Measurements from ENCODE around the gene LMO1. TPM values are rescaled to one million over a fixed set of nuclear protein-coding genes. Genes with fewer than 3 reads are reported as not detected.

Gene LMO1
- total and polyA plus RNA-seq, 12 donors = 0.22 to 2.5 (median 1.2) TPM; not detected in 6

DNA sequence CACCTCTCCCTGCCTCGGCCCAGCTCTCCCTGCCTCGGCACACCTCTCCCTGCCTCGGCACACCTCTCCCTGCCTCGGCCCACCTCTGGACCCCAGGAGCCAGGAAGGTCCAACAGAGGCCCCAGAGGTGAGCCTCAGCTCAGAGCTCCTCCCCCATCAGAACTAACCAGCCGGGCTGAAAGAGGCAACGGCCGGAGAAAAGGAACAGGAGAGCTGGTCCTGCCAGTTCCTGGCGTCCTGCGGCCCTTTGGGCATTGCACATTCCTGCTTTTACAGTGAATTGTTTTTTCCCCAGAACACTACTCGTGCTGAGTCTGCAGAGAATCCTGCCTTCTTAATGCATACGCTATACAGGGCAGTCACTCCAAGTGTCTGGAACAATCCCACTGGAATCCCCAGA lies 45.8 kb downstream of the LMO1 start:
- Histone ChIP-seq H3K27me3 (no peaks in the 10 kb centered on the region), H3K4me1 (replicated peaks in 1 of 2) (no peaks in the 10 kb centered on the region), H3K4me3 (no peak overlapping the region), H3K9me3 (replicated peaks in 1 of 3) (no peaks in the 10 kb centered on the region), H3K27ac (no peak overlapping the region), H3K36me3 (replicated peaks in 1 of 2) (no peaks in the 10 kb centered on the region)
- 83 to 97% (median 86%) methylated on average over 9 to 11 of the region's 11 CpGs for WGBS, 4 donors
- DNase-seq = no peak
- TF ChIP-seq POLR2A (IDR thresholded peaks at IDR 0.05) = no peak
- TF ChIP-seq, protein P1, sequence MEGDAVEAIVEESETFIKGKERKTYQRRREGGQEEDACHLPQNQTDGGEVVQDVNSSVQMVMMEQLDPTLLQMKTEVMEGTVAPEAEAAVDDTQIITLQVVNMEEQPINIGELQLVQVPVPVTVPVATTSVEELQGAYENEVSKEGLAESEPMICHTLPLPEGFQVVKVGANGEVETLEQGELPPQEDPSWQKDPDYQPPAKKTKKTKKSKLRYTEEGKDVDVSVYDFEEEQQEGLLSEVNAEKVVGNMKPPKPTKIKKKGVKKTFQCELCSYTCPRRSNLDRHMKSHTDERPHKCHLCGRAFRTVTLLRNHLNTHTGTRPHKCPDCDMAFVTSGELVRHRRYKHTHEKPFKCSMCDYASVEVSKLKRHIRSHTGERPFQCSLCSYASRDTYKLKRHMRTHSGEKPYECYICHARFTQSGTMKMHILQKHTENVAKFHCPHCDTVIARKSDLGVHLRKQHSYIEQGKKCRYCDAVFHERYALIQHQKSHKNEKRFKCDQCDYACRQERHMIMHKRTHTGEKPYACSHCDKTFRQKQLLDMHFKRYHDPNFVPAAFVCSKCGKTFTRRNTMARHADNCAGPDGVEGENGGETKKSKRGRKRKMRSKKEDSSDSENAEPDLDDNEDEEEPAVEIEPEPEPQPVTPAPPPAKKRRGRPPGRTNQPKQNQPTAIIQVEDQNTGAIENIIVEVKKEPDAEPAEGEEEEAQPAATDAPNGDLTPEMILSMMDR (IDR thresholded peaks at IDR 0.05) = no peak
- intact Hi-C loops (cut with DNase I) = no loop called here

DNA sequence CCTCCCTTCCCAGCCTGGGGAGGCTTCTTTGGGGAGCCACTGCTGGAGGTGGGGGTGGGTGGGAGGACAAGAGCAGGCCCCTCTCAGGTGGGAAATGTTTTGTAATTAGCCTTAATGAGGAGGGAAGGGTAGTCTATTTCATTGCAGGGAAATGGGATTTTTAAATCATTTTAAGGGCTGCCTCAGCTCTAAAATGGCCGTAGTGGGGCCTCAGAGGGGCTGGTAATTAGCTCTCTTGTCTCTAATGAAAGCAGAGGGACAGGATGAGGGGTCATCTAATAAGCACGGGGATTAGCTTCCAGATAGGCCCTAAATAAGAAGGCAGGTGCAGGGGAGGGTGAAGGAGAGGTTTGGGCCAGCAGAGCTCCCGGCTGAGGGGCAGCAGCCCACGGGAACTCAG lies 46.5 kb downstream of the LMO1 start:
- Histone ChIP-seq H3K4me1 (replicated peaks in 1 of 2) (no peaks in the 10 kb centered on the region), H3K27me3 (no peaks in the 10 kb centered on the region), H3K36me3 (replicated peaks in 1 of 2) (no peaks in the 10 kb centered on the region), H3K9me3 (replicated peaks in 1 of 3) (no peaks in the 10 kb centered on the region), H3K27ac (no peak overlapping the region), H3K4me3 (no peak overlapping the region)
- intact Hi-C loops (cut with DNase I) = no loop called here
- WGBS, 4 donors = 73 to 86% (median 84%) methylated on average over 4 of the region's 4 CpGs
- no peak for DNase-seq
- TF ChIP-seq, protein P1 (IDR thresholded peaks at IDR 0.05) = no peak

DNA sequence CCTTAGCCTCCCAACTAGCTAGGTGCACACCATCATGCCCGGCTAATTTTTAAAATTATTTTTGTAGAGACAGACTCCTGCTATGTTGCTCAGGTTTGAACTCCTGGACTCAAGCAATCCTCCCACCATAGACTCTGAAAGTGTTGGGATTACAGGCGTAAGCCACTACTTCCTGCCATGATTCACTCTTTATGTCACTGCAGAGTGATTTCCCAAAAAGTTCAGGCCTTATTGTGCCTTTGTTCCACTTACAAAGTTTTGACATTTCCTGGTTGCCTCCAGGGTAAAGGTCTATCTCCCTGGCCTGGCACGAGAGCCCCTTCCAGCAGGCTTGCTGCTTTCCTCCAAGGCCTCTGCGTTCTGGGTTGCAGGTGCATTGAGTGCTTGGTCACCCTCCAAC lies 50.3 kb downstream of the LMO1 start:
- DNase-seq = no peak
- Histone ChIP-seq H3K9me3 (replicated peaks in 1 of 3) (no peaks in the 10 kb centered on the region), H3K27me3 (no peaks in the 10 kb centered on the region), H3K27ac (no peak overlapping the region), H3K4me3 (no peak overlapping the region), H3K36me3 (replicated peaks in 1 of 2) (no peaks in the 10 kb centered on the region), H3K4me1 (replicated peaks in 1 of 2) (no peaks in the 10 kb centered on the region)
- intact Hi-C loops (cut with DNase I) = no loop called here
- 61 to 82% (median 73%) methylated on average over 4 of the region's 4 CpGs for whole genome bisulfite sequencing, 4 donors
- TF ChIP-seq, protein P1 (IDR thresholded peaks at IDR 0.05) = no peak
- TF ChIP-seq POLR2A (IDR thresholded peaks at IDR 0.05) = no peak

DNA sequence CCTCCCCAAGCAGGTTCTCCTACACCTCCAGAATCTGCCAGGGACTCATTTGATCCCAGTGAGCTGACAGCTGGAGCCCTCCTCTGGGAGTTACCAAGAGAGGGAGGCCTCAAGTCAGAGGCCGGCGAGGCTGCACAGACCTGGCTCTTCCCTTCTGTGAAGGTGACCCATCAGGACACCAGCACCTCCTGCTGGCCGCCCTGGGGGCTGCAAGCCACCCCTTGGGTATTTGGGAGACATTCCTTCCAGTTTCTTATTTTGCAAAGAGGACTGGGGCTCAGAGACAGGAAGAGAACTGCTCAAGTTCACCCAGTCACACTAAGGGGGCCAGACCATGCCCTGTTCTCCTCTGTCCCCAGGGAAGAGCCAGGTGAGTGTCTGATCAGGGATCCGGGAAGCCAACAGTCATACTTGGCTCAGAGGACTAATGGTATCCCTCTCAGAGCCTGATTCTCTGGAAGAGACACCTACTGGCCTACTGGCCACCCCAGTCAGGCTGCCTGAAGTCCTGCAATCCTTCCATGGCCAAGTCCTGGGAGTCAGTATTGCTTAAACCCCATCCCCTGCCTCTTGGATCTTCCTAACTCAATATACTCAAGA lies 54.4 kb downstream of the LMO1 start:
- Histone ChIP-seq H3K36me3 (replicated peaks in 1 of 2) (no peaks in the 10 kb centered on the region), H3K27ac (no peak overlapping the region), H3K4me3 (no peak overlapping the region), H3K27me3 (peaks cover 4% of the 10 kb centered on the region), H3K4me1 (replicated peaks in 1 of 2) (no peaks in the 10 kb centered on the region), H3K9me3 (replicated peaks in 1 of 3) (no peaks in the 10 kb centered on the region)
- 30 to 64% (median 48%) methylated on average over 3 to 4 of the region's 4 CpGs; no CpG with 5 or more reads in 1 of the 4 donors for WGBS, 4 donors
- peak in 4 of 7 donors; percentile 38 to 64 (median 48) for DNase-seq
- TF ChIP-seq, protein P1 (IDR thresholded peaks at IDR 0.05) = peak in 4 of 6 experiments; percentile 44 to 48 (median 44)
- no peak for TF ChIP-seq POLR2A (IDR thresholded peaks at IDR 0.05)
- intact Hi-C loops (cut with DNase I) = no loop called here
